ENCODE results near the gene SLC6A2. TPM values are rescaled to one million over a fixed set of nuclear protein-coding genes. Genes with fewer than 3 reads are reported as not detected.

The SLC6A2 gene
- total and polyA plus RNA-seq, 9 of the 15 experiments (the other 6 are each of a cell fraction or from before 2014, with no cell fraction given): not detected

DNA sequence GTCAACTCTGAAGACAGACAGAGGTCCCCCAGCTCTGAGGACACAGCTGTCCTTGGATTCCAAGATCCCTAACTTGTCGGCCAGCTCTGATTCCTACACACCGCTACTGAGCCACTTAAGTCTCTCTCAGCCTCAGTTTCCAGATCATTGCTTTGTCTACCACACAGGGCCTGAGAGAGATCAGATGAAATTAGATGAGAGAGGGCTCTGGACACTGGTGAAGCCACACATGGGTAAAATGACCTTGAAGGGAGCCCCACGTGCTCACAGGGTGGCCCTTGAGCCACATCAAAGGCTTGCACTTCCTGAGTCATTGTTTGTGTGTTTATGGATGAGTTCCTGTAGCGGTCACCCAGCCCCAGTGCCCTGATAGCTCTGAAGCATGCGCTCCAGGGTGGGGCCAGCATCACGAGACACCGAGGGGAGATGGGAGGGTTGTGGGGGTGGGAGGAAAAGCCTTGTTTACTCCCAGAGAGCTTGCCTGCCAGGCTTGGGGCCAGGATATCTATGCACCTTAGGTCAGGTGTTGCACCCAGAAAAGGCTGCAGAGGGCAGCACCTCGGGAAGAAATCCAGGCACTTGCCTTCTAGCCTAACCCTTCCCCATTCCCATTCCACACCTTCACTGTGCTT is 32.7 kb upstream of the SLC6A2 start (continued):
- TF ChIP-seq, protein P1, sequence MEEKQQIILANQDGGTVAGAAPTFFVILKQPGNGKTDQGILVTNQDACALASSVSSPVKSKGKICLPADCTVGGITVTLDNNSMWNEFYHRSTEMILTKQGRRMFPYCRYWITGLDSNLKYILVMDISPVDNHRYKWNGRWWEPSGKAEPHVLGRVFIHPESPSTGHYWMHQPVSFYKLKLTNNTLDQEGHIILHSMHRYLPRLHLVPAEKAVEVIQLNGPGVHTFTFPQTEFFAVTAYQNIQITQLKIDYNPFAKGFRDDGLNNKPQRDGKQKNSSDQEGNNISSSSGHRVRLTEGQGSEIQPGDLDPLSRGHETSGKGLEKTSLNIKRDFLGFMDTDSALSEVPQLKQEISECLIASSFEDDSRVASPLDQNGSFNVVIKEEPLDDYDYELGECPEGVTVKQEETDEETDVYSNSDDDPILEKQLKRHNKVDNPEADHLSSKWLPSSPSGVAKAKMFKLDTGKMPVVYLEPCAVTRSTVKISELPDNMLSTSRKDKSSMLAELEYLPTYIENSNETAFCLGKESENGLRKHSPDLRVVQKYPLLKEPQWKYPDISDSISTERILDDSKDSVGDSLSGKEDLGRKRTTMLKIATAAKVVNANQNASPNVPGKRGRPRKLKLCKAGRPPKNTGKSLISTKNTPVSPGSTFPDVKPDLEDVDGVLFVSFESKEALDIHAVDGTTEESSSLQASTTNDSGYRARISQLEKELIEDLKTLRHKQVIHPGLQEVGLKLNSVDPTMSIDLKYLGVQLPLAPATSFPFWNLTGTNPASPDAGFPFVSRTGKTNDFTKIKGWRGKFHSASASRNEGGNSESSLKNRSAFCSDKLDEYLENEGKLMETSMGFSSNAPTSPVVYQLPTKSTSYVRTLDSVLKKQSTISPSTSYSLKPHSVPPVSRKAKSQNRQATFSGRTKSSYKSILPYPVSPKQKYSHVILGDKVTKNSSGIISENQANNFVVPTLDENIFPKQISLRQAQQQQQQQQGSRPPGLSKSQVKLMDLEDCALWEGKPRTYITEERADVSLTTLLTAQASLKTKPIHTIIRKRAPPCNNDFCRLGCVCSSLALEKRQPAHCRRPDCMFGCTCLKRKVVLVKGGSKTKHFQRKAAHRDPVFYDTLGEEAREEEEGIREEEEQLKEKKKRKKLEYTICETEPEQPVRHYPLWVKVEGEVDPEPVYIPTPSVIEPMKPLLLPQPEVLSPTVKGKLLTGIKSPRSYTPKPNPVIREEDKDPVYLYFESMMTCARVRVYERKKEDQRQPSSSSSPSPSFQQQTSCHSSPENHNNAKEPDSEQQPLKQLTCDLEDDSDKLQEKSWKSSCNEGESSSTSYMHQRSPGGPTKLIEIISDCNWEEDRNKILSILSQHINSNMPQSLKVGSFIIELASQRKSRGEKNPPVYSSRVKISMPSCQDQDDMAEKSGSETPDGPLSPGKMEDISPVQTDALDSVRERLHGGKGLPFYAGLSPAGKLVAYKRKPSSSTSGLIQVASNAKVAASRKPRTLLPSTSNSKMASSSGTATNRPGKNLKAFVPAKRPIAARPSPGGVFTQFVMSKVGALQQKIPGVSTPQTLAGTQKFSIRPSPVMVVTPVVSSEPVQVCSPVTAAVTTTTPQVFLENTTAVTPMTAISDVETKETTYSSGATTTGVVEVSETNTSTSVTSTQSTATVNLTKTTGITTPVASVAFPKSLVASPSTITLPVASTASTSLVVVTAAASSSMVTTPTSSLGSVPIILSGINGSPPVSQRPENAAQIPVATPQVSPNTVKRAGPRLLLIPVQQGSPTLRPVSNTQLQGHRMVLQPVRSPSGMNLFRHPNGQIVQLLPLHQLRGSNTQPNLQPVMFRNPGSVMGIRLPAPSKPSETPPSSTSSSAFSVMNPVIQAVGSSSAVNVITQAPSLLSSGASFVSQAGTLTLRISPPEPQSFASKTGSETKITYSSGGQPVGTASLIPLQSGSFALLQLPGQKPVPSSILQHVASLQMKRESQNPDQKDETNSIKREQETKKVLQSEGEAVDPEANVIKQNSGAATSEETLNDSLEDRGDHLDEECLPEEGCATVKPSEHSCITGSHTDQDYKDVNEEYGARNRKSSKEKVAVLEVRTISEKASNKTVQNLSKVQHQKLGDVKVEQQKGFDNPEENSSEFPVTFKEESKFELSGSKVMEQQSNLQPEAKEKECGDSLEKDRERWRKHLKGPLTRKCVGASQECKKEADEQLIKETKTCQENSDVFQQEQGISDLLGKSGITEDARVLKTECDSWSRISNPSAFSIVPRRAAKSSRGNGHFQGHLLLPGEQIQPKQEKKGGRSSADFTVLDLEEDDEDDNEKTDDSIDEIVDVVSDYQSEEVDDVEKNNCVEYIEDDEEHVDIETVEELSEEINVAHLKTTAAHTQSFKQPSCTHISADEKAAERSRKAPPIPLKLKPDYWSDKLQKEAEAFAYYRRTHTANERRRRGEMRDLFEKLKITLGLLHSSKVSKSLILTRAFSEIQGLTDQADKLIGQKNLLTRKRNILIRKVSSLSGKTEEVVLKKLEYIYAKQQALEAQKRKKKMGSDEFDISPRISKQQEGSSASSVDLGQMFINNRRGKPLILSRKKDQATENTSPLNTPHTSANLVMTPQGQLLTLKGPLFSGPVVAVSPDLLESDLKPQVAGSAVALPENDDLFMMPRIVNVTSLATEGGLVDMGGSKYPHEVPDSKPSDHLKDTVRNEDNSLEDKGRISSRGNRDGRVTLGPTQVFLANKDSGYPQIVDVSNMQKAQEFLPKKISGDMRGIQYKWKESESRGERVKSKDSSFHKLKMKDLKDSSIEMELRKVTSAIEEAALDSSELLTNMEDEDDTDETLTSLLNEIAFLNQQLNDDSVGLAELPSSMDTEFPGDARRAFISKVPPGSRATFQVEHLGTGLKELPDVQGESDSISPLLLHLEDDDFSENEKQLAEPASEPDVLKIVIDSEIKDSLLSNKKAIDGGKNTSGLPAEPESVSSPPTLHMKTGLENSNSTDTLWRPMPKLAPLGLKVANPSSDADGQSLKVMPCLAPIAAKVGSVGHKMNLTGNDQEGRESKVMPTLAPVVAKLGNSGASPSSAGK (IDR thresholded peaks at IDR 0.05): peak; percentile 89
- TF ChIP-seq, protein P2, sequence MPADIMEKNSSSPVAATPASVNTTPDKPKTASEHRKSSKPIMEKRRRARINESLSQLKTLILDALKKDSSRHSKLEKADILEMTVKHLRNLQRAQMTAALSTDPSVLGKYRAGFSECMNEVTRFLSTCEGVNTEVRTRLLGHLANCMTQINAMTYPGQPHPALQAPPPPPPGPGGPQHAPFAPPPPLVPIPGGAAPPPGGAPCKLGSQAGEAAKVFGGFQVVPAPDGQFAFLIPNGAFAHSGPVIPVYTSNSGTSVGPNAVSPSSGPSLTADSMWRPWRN (IDR thresholded peaks at IDR 0.05; ENCODE audit: low read depth): peak; percentile 77
- TF ChIP-seq CTCF (IDR thresholded peaks at IDR 0.05 in 2 of 3, conservative IDR thresholded peaks at IDR 0.05 in 1 of 3; ENCODE audit: insufficient read depth in 2 of 3, low read depth in 1 of 3, low read length in 3 of 3) (peak; percentile 45 to 55 (median 53)), MNT (conservative IDR thresholded peaks at IDR 0.05) (peak in 1 of 2 experiments; percentile 51; a peak in 1 of 4 replicates), EGR1 (conservative IDR thresholded peaks at IDR 0.05) (peak; percentile 23; the same call in 1 of the 2 replicates), PURB (CRISPR knock-in tag; IDR thresholded peaks at IDR 0.05; ENCODE audit: low read depth) (no peak), CBX8 (IDR thresholded peaks at IDR 0.05; ENCODE audit: borderline replicate concordance, extremely low read depth, low read depth, low read length, poor library complexity, severe bottlenecking) (no peak), PCBP2 (IDR thresholded peaks at IDR 0.05; ENCODE audit: low read depth, low read length, poor library complexity, severe bottlenecking) (no peak), POU5F1 (IDR thresholded peaks at IDR 0.05; ENCODE audit: borderline replicate concordance, low read depth, low read length, partially characterized antibody) (no peak), ATF7 (IDR thresholded peaks at IDR 0.05) (no peak)

Measured in K562 (cell line).